ENCODE measurements around the gene CNGB1. TPM values are rescaled to one million over a fixed set of nuclear protein-coding genes. Genes with fewer than 3 reads are reported as not detected.
"Not testable (repeated sequence)": the region's sequence is repeated elsewhere in the genome, so short reads cannot be mapped to it uniquely, and the experiment has no call there.

Gene CNGB1
- total and polyA plus RNA-seq, 9 donors = 0.11 TPM; not detected in 8

GRCh38 chr16:57920215-57920879 lies 50.6 kb downstream of the CNGB1 start:
- WGBS, 3 donors = 81 to 87% (median 85%) methylated on average over 14 of the region's 14 CpGs
- Histone ChIP-seq H3K27ac (no peak overlapping the region), H3K4me3 (no peak overlapping the region), H3K9me3 (no peaks in the 10 kb centered on the region), H3K27me3 (no peaks in the 10 kb centered on the region), H3K36me3 (no peaks in the 10 kb centered on the region), H3K4me1 (ENCODE audit: insufficient read depth) (no peaks in the 10 kb centered on the region)
- no peak for DNase-seq
- TF ChIP-seq EP300 (IDR thresholded peaks at IDR 0.05) (no peak), POLR2A (IDR thresholded peaks at IDR 0.05) (no peak)
- intact Hi-C loops (cut with DNase I) = no loop called here

GRCh38 chr16:57918994-57919393 lies 51.9 kb downstream of the CNGB1 start:
- TF ChIP-seq POLR2A (IDR thresholded peaks at IDR 0.05) = no peak
- no peak for TF ChIP-seq CTCF (IDR thresholded peaks at IDR 0.05)
- TF ChIP-seq EP300 (IDR thresholded peaks at IDR 0.05) = no peak
- Histone ChIP-seq H3K4me3 (no peak overlapping the region), H3K9me3 (no peaks in the 10 kb centered on the region), H3K4me1 (ENCODE audit: insufficient read depth) (no peaks in the 10 kb centered on the region), H3K27ac (no peak overlapping the region), H3K36me3 (no peaks in the 10 kb centered on the region), H3K27me3 (no peaks in the 10 kb centered on the region)
- intact Hi-C loops (cut with DNase I) = no loop called here
- DNase-seq = no peak
- 93 to 97% (median 95%) methylated on average over 6 of the region's 6 CpGs for WGBS, 3 donors

GRCh38 chr16:57918444-57918843 lies 52.5 kb downstream of the CNGB1 start:
- H3K4me3 ChIP-seq = no peak overlapping the region
- H3K27me3 ChIP-seq = no peaks in the 10 kb centered on the region
- no peaks in the 10 kb centered on the region for H3K9me3 ChIP-seq
- intact Hi-C loops (cut with DNase I) = no loop called here
- TF ChIP-seq POLR2A (IDR thresholded peaks at IDR 0.05) (no peak), EP300 (IDR thresholded peaks at IDR 0.05) (no peak), CTCF (IDR thresholded peaks at IDR 0.05) (no peak)
- H3K27ac ChIP-seq = no peak overlapping the region
- no peaks in the 10 kb centered on the region for H3K36me3 ChIP-seq
- 71 to 79% (median 71%) methylated on average over 3 of the region's 3 CpGs for WGBS, 3 donors
- no peak for DNase-seq
- no peaks in the 10 kb centered on the region for H3K4me1 ChIP-seq (ENCODE audit: insufficient read depth)

GRCh38 chr16:57917929-57918328 lies 53.0 kb downstream of the CNGB1 start:
- H3K9me3 ChIP-seq; H3K27me3 ChIP-seq; intact Hi-C loops (cut with DNase I); H3K36me3 ChIP-seq; H3K4me3 ChIP-seq; H3K27ac ChIP-seq; H3K4me1 ChIP-seq (ENCODE audit: insufficient read depth); DNase-seq: not testable (repeated sequence)

- H3K9me3 ChIP-seq; DNase-seq; H3K4me3 ChIP-seq; intact Hi-C loops (cut with DNase I); H3K27ac ChIP-seq; H3K27me3 ChIP-seq; H3K4me1 ChIP-seq (ENCODE audit: insufficient read depth); H3K36me3 ChIP-seq: not testable (repeated sequence)
- WGBS, 3 donors = 88 to 100% (median 96%) methylated on average over 2 of the region's 2 CpGs
Observed at GRCh38 chr16:57917489-57917888, 53.4 kb downstream of the CNGB1 start.

- Histone ChIP-seq H3K27me3 (no peaks in the 10 kb centered on the region), H3K4me1 (ENCODE audit: insufficient read depth) (no peaks in the 10 kb centered on the region), H3K4me3 (no peak overlapping the region), H3K36me3 (no peaks in the 10 kb centered on the region), H3K9me3 (no peaks in the 10 kb centered on the region), H3K27ac (no peak overlapping the region)
- intact Hi-C loops (cut with DNase I) = no loop called here
- TF ChIP-seq CTCF (IDR thresholded peaks at IDR 0.05) (no peak), EP300 (IDR thresholded peaks at IDR 0.05) (no peak), POLR2A (IDR thresholded peaks at IDR 0.05) (no peak)
- WGBS, 3 donors = 71 to 79% (median 77%) methylated on average over 17 of the region's 17 CpGs
- DNase-seq = no peak
Observed at GRCh38 chr16:57916735-57917438, 54.0 kb downstream of the CNGB1 start.

All from ovary (tissue), 9 donors.